Mesenchymal stem cell (in vitro differentiated cells and primary cell): Measurements from ENCODE around the gene SCFD2.

Experiments
- DNase-seq: peaks from one replicate; pipeline ENCODE4 v3.0.0-alpha.2; 2013
- H2AFZ ChIP-seq: one replicate; pipeline ENCODE4 v1.6.1; 2013; ENCODE audit warnings: low read depth, mild to moderate bottlenecking, control low read depth, inconsistent platforms, low read length, moderate library complexity
- H2AK5ac ChIP-seq: 2 replicates; pipeline ENCODE4 v1.6.1; 2013; ENCODE audit warnings: low read length, moderate library complexity, mild to moderate bottlenecking, inconsistent platforms; ENCODE audit not compliant: severe bottlenecking
- H2BK120ac ChIP-seq: one replicate; pipeline ENCODE4 v1.6.1; 2013; ENCODE audit warnings: low read depth, mild to moderate bottlenecking, inconsistent platforms, low read length, moderate library complexity
- H2BK12ac ChIP-seq, 2 experiments: one replicate each; pipeline ENCODE4 v1.6.1; 2013; ENCODE audit warnings: inconsistent platforms in 2 of 2, low read length in 2 of 2, mild to moderate bottlenecking in 2 of 2, moderate library complexity in 2 of 2, control low read depth in 1 of 2
- H2BK15ac ChIP-seq: one replicate; pipeline ENCODE4 v1.6.1; 2013; ENCODE audit warnings: mild to moderate bottlenecking, low read depth, inconsistent platforms; ENCODE audit not compliant: poor library complexity, severe bottlenecking
- H2BK5ac ChIP-seq: 2 replicates; pipeline ENCODE4 v1.6.1; 2013; ENCODE audit warnings: low read depth, mild to moderate bottlenecking, low read length, control low read depth, inconsistent platforms; ENCODE audit not compliant: poor library complexity, severe bottlenecking
- H3K14ac ChIP-seq, 2 experiments: one replicate each; pipeline ENCODE4 v1.6.1; 2013; ENCODE audit warnings: inconsistent platforms in 2 of 2, low read length in 2 of 2, control low read depth in 1 of 2, mild to moderate bottlenecking in 1 of 2, moderate library complexity in 1 of 2
- H3K18ac ChIP-seq, 2 experiments: one replicate each; pipeline ENCODE4 v1.6.1; 2013; ENCODE audit warnings: inconsistent platforms in 2 of 2, low read length in 2 of 2, control low read depth in 1 of 2, low read depth in 1 of 2, mild to moderate bottlenecking in 1 of 2
- H3K23ac ChIP-seq, 2 experiments: one replicate each; pipeline ENCODE4 v1.6.1; 2013; ENCODE audit warnings: inconsistent platforms in 2 of 2, low read length in 2 of 2, mild to moderate bottlenecking in 2 of 2, moderate library complexity in 2 of 2, control low read depth in 1 of 2
- H3K27ac ChIP-seq: 2 replicates; pipeline ENCODE4 v1.5.1; 2013; ENCODE audit warnings: mild to moderate bottlenecking, moderate library complexity, low read length, control low read depth, inconsistent platforms; ENCODE audit not compliant: poor library complexity, severe bottlenecking
- H3K27me3 ChIP-seq, 2 experiments: 2 replicates each; pipeline versions ENCODE4 v1.6.1 to v1.7.0; 2013; ENCODE audit warnings: low read length in 2 of 2, mild to moderate bottlenecking in 2 of 2, moderate library complexity in 2 of 2, control low read depth in 1 of 2, inconsistent platforms in 1 of 2; ENCODE audit not compliant: control insufficient read depth in 1 of 2, insufficient read depth in 1 of 2
- H3K36me3 ChIP-seq, 2 experiments: 2 replicates each; pipeline versions ENCODE4 v1.6.1 to v1.7.0; 2013; ENCODE audit warnings: low read length in 2 of 2, control low read depth in 1 of 2, inconsistent platforms in 1 of 2, low read depth in 1 of 2, mild to moderate bottlenecking in 1 of 2; ENCODE audit not compliant: insufficient read depth in 2 of 2, control insufficient read depth in 1 of 2
- H3K4ac ChIP-seq, 2 experiments: one replicate each; pipeline ENCODE4 v1.6.1; 2013; ENCODE audit warnings: inconsistent platforms in 2 of 2, low read length in 2 of 2, mild to moderate bottlenecking in 2 of 2, moderate library complexity in 2 of 2, control low read depth in 1 of 2, low read depth in 1 of 2
- H3K4me1 ChIP-seq: 2 replicates; pipeline ENCODE4 v1.6.1; 2013; ENCODE audit warnings: low read depth, low read length, control low read depth; ENCODE audit not compliant: control insufficient read depth, insufficient read depth
- H3K4me2 ChIP-seq: 2 replicates; pipeline ENCODE4 v1.6.1; 2013; ENCODE audit warnings: low read length, mild to moderate bottlenecking, inconsistent platforms; ENCODE audit not compliant: poor library complexity, severe bottlenecking
- H3K4me3 ChIP-seq, 2 experiments: 2 replicates each; pipeline versions ENCODE4 v1.5.1 to v1.7.0; 2013; ENCODE audit warnings: low read length in 2 of 2, mild to moderate bottlenecking in 2 of 2, control low read depth in 1 of 2, low read depth in 1 of 2; ENCODE audit not compliant: insufficient read depth in 1 of 2
- H3K79me1 ChIP-seq: replicated peaks from 2 replicates; pipeline ENCODE4 v1.6.1; 2013; ENCODE audit warnings: mild to moderate bottlenecking, control low read depth, low read length, inconsistent platforms; ENCODE audit not compliant: poor library complexity, severe bottlenecking
- H3K9ac ChIP-seq: 2 replicates; pipeline ENCODE4 v1.7.0; 2013; ENCODE audit warnings: mild to moderate bottlenecking, low read length, moderate library complexity
- H3K9me3 ChIP-seq: 2 replicates; pipeline ENCODE4 v1.7.0; 2013; ENCODE audit warnings: mild to moderate bottlenecking, low read length; ENCODE audit not compliant: control insufficient read depth
- H4K8ac ChIP-seq: one replicate; pipeline ENCODE4 v1.6.1; 2013; ENCODE audit warnings: inconsistent platforms, mild to moderate bottlenecking, low read length, moderate library complexity
- H4K91ac ChIP-seq: one replicate; pipeline ENCODE4 v1.6.1; 2013; ENCODE audit warnings: mild to moderate bottlenecking, low read length, inconsistent platforms
- WGBS: methylation state at CpG from one replicate; pipeline ENCODE4 v1.1.7; 2013; ENCODE audit warnings: mixed read lengths; 5-methylcytosine and 5-hydroxymethylcytosine counted together

The SCFD2 gene

GRCh38 chr4:52862639-52863161 is 503.2 kb downstream of the SCFD2 start:
- H3K23ac ChIP-seq, result peak overlapping the region in 1 of 2 experiments; percentile 84
- H3K36me3 ChIP-seq, result peaks cover 2 to 19% of the 10 kb centered on the region in 2 experiments
- peak overlapping the region in 1 of 2 experiments; percentile 28 for H2BK12ac ChIP-seq
- H3K4me2 ChIP-seq, result peak overlapping the region; percentile 96
- 2% methylated on average over 23 of the region's 23 CpGs for WGBS
- no peak overlapping the region for H2BK120ac ChIP-seq
- H3K4me3 ChIP-seq, result peak overlapping the region; percentile 67 to 81
- H4K91ac ChIP-seq, result no peak overlapping the region
- H3K27ac ChIP-seq, result no peak overlapping the region
- no peak for DNase-seq
- peak overlapping the region in 1 of 2 experiments; percentile 68 for H3K14ac ChIP-seq
- peaks cover 20% of the 10 kb centered on the region for H3K9me3 ChIP-seq
- H2BK15ac ChIP-seq, result no peak overlapping the region
- peak overlapping the region in 1 of 2 experiments; percentile 28 for H3K18ac ChIP-seq
- H4K8ac ChIP-seq, result peak overlapping the region; percentile 41
- peaks cover 21 to 33% of the 10 kb centered on the region in 2 experiments for H3K27me3 ChIP-seq
- no peak overlapping the region for H2AK5ac ChIP-seq
- peak overlapping the region; percentile 52 for H3K9ac ChIP-seq
- no peak overlapping the region for H2BK5ac ChIP-seq
- H3K4me1 ChIP-seq, result peaks cover 13% of the 10 kb centered on the region
- peak overlapping the region; percentile 36 for H2AFZ ChIP-seq
- H3K4ac ChIP-seq, result no peak overlapping the region
- peaks cover 2% of the 10 kb centered on the region for H3K79me1 ChIP-seq

GRCh38 chr4:52861879-52862616 is 503.8 kb downstream of the SCFD2 start, which contains the start of gene RASL11B:
Gene RASL11B, plus strand, starts transcription at chr4:52862317. Its CDS starts 191 bp downstream, at chr4:52862508.
- WGBS, result 1% methylated on average over 69 of the region's 94 CpGs

GRCh38 chr4:52861171-52861823 is 504.6 kb downstream of the SCFD2 start:
- Histone ChIP-seq H3K4ac (no peak overlapping the region), H4K91ac (no peak overlapping the region), H2AK5ac (no peak overlapping the region), H3K14ac (no peak overlapping the region), H3K36me3 (peaks cover 2 to 10% of the 10 kb centered on the region in 2 experiments), H2BK12ac (no peak overlapping the region), H4K8ac (no peak overlapping the region), H3K79me1 (peaks cover 2% of the 10 kb centered on the region), H3K4me1 (peaks cover 13% of the 10 kb centered on the region), H2BK120ac (no peak overlapping the region), H3K9me3 (peaks cover 29% of the 10 kb centered on the region), H2BK5ac (no peak overlapping the region), H3K27ac (no peak overlapping the region), H3K23ac (peak overlapping the region in 1 of 2 experiments; percentile 34), H3K18ac (peak overlapping the region in 1 of 2 experiments; percentile 88), H2BK15ac (no peak overlapping the region), H3K9ac (peak overlapping the region; percentile 63), H2AFZ (peak overlapping the region; percentile 33), H3K4me2 (peak overlapping the region; percentile 96), H3K4me3 (peak overlapping the region; percentile 67 to 81), H3K27me3 (peaks cover 21 to 37% of the 10 kb centered on the region in 2 experiments)
- 41% methylated on average over 26 of the region's 26 CpGs for WGBS
- DNase-seq, result no peak

More at GRCh38 chr4:52861879-52862616, 503.8 kb downstream of the SCFD2 start, which contains the start of gene RASL11B:
- Histone ChIP-seq H3K79me1 (peaks cover 2% of the 10 kb centered on the region), H3K4me2 (peak within 1 kb of the TSS; percentile 96), H3K9me3 (peaks cover 26% of the 10 kb centered on the region), H3K4me1 (peaks cover 13% of the 10 kb centered on the region), H4K8ac (peak within 1 kb of the TSS; percentile 52), H3K4me3 (peak within 1 kb of the TSS; percentile 67 to 81), H3K14ac (peak within 1 kb of the TSS in 1 of 2 experiments; percentile 68), H3K23ac (peak within 1 kb of the TSS in 1 of 2 experiments; percentile 84), H2BK12ac (peak within 1 kb of the TSS in 1 of 2 experiments; percentile 28), H3K27ac (no peak within 1 kb of the TSS), H2AFZ (peak within 1 kb of the TSS; percentile 36), H3K4ac (no peak within 1 kb of the TSS), H3K36me3 (peaks cover 2 to 13% of the 10 kb centered on the region in 2 experiments), H3K18ac (peak within 1 kb of the TSS in 1 of 2 experiments; percentile 88), H2AK5ac (no peak within 1 kb of the TSS), H3K27me3 (peaks cover 21 to 37% of the 10 kb centered on the region in 2 experiments), H2BK5ac (no peak within 1 kb of the TSS), H2BK120ac (no peak within 1 kb of the TSS), H3K9ac (peak within 1 kb of the TSS; percentile 63), H4K91ac (peak within 1 kb of the TSS; percentile 64), H2BK15ac (no peak within 1 kb of the TSS)
- peak; percentile 74 for DNase-seq
